GM19463 (cell line): ENCODE results near the gene PDRG1.
"Not testable (repeated sequence)": the region's sequence is repeated elsewhere in the genome, so short reads cannot be mapped to it uniquely, and the experiment has no call there.

Experiments
- ATAC-seq: cut with Tn5 transposase; IDR thresholded peaks from one replicate; pipeline ENCODE4 v1.9.1; 2021; ENCODE audit warnings: mild to moderate bottlenecking, moderate library complexity; ENCODE audit not compliant: unreplicated experiment

The PDRG1 gene

GRCh38 chr20:31929631-31930030 is 22.2 kb downstream of the PDRG1 start:
- not testable (repeated sequence) for ATAC-seq

GRCh38 chr20:31927627-31928159 is 24.2 kb downstream of the PDRG1 start:
- no peak for ATAC-seq

DNA sequence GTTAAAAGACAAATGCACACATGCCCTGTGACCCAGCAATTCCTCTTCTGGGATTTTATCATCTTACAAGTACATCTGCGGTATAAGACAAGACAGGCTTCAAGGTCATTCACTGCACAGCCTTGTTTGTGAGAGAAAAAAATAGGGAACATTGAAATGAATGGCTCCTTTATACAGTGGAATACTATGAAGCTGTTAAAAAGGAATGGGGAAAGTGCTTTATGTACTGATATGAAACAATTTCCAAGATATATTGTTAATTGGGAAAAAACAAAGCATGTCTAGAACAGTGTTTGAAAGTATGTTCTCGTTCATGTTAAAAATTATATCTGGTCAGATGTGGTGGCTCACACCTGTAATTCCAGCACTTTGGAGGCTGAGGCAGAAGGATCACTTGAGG is 25.4 kb downstream of the PDRG1 start:
- ATAC-seq, result no peak

DNA sequence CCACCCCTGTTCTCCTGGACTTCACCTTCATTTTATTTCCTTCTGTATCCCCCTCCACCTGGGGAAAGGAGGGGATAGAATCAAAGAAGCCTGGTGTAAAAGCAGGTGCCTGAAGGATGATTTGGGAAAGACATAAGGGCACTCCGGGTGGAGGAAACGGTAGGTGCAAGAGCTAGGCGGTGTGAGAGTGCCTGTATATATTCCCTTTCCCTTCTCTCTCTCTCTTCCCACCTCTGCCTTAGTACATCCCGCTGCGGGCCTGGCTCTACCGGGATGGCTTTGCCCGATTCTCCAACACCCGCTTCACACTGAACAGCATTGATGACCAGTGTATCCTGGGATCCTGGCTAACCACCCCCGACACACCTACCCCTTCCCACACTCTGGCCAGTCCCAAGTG is 26.2 kb downstream of the PDRG1 start:
- no peak for ATAC-seq

- no peak for ATAC-seq
Observed at GRCh38 chr20:31924561-31924960, 27.3 kb downstream of the PDRG1 start.

DNA sequence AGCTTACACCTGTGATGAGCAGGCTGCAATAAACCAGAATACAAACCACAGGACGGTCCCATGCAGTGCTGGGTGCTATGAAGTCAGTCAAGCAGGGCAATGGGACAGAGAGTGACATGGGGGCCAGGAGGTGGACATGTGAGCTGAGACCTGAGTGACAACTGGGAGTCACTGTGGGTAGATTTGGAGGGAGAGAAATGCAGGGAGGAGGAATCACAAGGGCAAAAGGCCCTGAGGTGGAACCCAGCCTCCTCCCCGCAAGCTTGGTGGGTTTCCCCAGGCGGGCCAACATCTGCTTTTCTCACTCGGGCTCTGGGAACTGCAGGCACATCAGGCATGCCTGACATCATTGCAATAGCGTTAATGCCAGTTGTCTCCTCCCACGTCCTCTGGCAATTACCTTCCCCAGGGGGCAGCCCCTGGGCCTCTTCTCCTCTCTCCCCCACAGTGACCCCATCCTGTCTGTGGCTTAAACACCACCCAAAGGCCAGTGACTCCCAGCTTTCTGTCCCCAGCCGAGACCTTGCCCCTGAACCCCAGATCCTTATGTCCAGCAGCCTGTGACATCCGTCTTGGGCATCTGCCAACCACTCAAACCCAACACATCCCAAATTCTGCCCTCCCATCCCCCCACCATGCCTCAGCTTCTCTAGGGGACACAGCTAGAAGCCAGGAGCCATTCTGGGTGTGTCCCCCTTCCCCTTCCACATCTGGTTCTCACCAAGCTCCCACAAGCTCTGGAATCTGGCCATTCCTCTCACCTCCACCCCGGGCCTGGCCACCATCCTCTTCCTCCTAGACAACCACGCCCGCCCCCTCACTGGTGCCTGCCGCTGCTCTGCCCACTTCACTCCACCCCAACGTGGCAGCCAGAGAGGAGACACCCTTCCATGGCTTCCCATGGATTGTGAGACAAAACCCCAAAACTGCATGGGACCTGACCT is 28.2 kb downstream of the PDRG1 start:
- peak; percentile 77 for ATAC-seq

DNA sequence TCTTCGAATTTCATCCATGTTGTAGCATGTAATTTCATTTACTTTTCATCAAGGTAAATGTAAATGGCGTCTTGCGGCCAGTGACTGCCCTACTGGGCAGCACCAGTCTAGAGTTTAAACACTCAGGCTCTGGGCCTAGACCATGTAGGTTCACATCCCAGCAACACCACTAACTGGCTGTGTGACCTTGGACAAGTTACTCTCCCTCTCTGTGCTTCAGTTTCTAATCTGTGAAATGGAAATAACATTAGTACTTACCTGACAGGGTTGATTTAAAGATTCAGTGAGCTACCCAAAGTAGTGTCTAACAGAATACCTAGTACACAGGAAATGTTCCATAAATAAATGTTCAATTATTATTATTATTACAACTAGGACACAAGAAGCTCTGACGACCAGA is 29.3 kb downstream of the PDRG1 start:
- ATAC-seq, result no peak

GRCh38 chr20:31922181-31922580 is 29.7 kb downstream of the PDRG1 start:
- no peak for ATAC-seq

DNA sequence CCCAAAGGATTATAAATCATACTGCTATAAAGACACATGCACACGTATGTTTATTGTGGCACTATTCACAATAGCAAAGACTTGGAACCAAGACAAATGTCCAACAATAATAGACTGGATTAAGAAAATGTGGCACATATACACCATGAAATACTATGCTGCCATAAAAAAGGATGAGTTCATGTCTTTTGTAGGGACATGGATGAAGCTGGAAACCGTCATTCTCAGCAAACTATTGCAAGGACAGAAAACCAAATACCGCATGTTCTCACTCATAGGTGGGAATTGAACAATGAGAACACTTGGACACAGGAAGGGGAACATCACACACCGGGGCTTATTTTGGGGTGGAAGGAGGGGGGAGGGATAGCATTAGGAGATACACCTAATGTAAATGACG is 30.4 kb downstream of the PDRG1 start:
- not testable (repeated sequence) for ATAC-seq

- no peak for ATAC-seq
Observed at GRCh38 chr20:31920275-31920855, 31.5 kb downstream of the PDRG1 start.

DNA sequence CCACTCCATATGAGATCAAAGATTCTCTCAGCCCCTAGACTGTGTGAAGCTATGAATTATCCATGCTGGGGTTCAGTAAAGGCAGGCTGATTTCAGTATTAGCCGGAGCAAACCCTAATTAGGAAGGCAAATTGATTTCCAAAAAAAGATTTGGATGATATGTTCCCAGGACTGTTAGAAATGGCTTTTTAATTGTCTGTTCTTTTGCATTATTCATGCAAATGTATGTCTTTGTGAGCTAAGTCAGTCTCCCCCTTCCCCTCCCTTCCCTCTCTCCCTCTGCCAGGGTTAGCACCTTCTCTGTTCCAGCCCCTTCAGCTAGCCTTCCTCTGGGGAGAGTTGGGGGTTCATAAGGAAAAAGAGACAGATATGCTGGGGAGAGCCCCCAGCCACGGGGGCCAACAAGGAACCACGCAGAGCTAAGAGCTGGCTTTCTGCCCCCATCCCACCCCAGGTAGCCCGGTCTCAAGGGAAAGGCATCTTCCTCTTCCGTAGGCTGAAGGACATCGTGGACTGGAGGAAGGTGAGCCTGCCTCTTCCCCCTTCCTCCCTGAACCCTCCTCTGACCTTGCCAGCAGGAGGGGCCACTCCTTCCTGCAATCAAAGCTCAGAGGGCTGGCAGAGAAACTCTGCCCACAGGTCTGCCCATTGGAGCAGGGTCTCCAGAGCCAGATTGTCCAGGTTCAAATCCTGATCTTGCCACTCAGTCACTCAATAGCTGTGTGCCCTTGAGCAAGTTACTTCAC is 32.3 kb downstream of the PDRG1 start:
- no peak for ATAC-seq

- no peak for ATAC-seq
Observed at GRCh38 chr20:31918466-31919105, 33.3 kb downstream of the PDRG1 start.

GRCh38 chr20:31917962-31918412 is 33.9 kb downstream of the PDRG1 start:
- ATAC-seq, result not testable (repeated sequence)

DNA sequence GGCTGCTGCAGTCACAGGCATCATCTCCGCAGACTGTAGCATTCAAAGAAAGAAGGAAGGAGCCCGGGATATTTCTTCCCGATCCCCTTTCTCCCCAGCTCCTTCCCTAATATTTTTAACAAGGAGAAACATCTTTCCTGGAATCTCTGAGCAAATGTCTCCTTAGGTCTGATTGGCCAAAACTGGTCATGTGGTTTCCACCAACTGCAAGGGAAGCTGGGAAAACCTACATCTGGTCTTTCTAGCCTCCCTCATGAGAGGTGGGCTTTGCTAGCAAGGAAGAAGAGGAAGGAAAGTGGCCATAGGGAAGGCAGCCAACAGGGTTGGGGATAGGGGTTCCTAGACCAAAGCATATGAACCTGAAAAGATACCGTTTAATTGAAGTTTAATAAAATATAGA is 35.1 kb downstream of the PDRG1 start:
- no peak for ATAC-seq

DNA sequence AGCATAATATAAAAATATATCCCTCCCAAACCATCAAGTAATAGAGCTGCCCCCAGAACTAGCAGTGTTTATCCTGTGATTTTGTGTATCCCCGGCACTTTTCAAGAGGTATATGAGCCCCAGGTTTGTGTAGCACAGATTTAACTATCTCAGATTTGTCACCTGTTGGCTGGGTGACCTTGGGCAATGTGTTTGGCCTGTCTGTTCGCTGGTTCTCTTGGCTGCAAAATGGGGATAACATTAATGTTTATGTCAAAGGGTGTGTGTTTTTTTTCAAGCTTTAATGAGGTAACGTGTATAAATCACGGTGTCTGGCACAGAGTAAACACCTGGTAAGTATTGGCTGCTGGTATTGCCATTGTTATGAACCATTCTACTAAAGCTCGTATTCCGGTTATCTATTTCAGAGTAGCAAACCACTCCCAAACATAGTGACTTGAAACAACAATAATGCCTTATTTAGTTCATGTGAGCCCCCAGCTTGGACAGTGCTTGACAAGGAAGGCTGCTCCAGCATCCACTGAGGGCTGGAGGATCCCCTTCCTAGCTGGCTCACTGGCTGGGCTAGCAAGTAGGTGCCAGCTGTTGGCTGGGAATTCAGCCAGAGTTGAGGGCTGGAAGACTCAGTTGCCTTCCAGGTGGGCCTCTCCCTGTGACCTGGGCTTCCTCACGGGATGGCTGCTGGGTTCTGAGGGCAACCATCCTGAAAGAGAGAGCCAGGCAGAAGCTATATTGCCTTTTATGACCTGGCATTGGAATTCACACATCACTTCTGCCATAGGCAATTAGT is 36.2 kb downstream of the PDRG1 start:
- ATAC-seq, result no peak

GRCh38 chr20:31914170-31914569 is 37.7 kb downstream of the PDRG1 start:
- no peak for ATAC-seq

DNA sequence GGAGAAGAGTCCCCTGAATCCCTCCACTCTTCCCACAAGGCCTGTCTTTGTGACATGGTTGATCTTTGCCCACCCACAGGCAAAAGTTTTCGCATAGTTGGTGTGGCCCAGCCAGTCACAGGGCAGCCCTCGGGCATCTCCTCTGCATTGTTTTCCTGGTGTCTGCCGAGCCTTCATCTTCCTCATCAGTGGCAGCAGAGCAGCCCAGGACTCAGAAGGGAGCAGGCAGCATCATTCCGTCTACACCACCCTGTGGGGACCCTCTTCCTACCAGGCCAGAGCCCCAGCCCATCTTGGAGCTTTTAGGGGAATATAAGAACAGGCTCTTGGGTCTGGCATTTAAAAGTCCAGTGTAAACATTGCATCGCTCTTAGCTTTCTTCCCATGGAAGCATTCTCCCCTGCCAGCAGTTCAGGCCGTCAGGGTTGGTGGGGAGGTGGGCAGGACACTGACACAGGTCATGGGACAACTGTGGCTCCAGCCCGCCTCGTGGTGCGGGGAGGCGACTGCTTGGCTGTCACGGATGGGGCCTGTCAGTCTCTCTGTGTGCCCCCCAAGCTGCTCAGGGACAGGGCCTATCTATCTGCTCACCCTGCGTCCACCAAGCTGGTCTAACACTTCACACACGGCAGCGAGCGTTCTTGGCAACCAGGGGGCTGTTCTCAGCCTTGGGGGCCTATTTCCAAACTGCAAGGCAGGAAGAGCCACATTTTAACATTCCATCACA is 38.3 kb downstream of the PDRG1 start:
- ATAC-seq, result no peak

DNA sequence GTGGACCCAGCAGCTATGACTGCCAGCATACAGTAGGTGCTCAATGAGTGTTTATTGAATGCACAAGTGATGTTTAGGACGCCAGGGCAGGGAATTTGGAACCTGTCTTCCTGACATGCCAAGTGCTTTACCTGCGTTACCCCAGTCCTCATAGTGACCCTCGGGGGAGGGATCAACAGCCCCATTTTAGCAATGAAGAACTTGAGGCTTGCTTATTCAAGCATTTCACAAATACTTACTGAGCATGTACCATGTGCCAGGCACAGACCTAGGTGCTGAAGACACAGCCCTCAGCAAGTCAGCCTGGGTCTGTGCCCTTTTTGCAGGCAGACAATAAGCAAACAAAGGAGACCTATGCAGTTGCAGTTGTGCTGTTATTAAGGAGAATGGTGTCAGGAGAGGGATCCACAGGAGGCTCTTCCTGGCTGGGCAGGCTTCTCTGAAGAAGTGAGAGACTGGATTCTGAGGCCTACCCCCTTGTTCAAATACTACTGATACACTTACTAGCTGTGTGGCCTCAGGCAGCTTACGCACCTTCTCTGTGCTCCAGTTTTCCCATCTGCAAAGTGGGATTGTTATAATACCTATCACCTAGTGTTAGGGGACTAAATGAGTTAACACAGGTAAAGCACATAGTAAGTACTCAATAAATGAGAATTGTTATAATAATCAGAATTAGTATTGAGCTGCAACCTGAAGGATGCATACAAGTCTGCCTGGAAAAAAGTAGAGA is 41.6 kb downstream of the PDRG1 start:
- ATAC-seq, result no peak
